ENCODE results near the gene SLC13A1.

SLC13A1 gene

DNA sequence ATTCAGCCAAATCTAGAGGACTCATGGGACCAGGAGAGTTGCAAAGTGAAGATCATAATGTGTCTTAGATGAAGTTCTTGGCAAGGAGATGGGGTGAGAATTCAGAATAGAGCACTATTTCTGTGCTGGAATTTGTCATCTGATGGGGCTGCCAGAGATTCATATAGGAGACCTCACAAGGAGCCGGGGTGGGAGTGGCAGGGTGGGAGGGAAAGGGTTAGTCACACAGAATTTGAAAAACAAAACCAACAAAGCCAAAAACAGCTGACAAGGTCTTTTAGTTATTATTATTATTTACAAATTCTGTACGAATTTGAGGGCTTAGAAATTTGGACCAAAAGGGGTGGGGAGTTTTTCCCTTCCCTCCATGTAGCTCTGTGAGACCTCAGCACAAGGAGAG, 1.7 kb downstream of the SLC13A1 start:
- TF ChIP-seq POLR2AphosphoS5 (IDR thresholded peaks at IDR 0.05; ENCODE audit: low read depth, low read length) (no peak), TAF1 (IDR thresholded peaks at IDR 0.05; ENCODE audit: borderline replicate concordance, insufficient read depth, low read length) (no peak), REST (IDR thresholded peaks at IDR 0.05; ENCODE audit: insufficient read depth in 1 of 2, low read depth in 2 of 2, low read length in 2 of 2) (no peak), FOXP2 (optimal IDR thresholded peaks at IDR 0.05; ENCODE audit: borderline replicate concordance, extremely low read depth, extremely low read length, insufficient read depth) (no peak), SIN3A (IDR thresholded peaks at IDR 0.05; ENCODE audit: borderline replicate concordance, insufficient read depth, low read length) (no peak)

DNA sequence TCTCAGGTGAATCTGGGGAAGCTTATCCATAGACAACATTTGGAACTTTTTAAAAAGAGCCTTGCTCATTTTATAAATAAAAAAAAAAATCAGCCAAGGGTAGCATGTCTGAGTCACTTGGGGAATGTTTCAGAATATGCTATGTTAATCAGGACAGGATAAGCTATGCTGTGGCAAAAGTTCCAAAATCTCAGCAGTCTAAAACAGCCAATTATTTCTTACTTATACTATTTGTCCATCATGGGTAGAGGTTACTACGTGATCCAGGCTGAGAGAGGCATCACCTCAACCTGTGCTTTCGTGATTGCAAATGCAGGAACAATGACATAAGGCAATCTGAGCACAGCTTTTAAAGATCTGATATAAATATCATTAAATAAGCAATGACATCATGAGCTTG, 6.5 kb downstream of the SLC13A1 start:
- TF ChIP-seq TAF1 (IDR thresholded peaks at IDR 0.05; ENCODE audit: borderline replicate concordance, insufficient read depth, low read length) (no peak), SIN3A (IDR thresholded peaks at IDR 0.05; ENCODE audit: borderline replicate concordance, insufficient read depth, low read length) (no peak), FOXP2 (optimal IDR thresholded peaks at IDR 0.05; ENCODE audit: borderline replicate concordance, extremely low read depth, extremely low read length, insufficient read depth) (no peak), POLR2AphosphoS5 (IDR thresholded peaks at IDR 0.05; ENCODE audit: low read depth, low read length) (no peak), REST (IDR thresholded peaks at IDR 0.05; ENCODE audit: insufficient read depth in 1 of 2, low read depth in 2 of 2, low read length in 2 of 2) (no peak)

- TF ChIP-seq POLR2AphosphoS5 (IDR thresholded peaks at IDR 0.05; ENCODE audit: low read depth, low read length) (no peak), SIN3A (IDR thresholded peaks at IDR 0.05; ENCODE audit: borderline replicate concordance, insufficient read depth, low read length) (no peak), TAF1 (IDR thresholded peaks at IDR 0.05; ENCODE audit: borderline replicate concordance, insufficient read depth, low read length) (no peak), FOXP2 (optimal IDR thresholded peaks at IDR 0.05; ENCODE audit: borderline replicate concordance, extremely low read depth, extremely low read length, insufficient read depth) (no peak), REST (IDR thresholded peaks at IDR 0.05; ENCODE audit: insufficient read depth in 1 of 2, low read depth in 2 of 2, low read length in 2 of 2) (no peak)
Measured at GRCh38 chr7:123191132-123191531, 8.6 kb downstream of the SLC13A1 start.

DNA sequence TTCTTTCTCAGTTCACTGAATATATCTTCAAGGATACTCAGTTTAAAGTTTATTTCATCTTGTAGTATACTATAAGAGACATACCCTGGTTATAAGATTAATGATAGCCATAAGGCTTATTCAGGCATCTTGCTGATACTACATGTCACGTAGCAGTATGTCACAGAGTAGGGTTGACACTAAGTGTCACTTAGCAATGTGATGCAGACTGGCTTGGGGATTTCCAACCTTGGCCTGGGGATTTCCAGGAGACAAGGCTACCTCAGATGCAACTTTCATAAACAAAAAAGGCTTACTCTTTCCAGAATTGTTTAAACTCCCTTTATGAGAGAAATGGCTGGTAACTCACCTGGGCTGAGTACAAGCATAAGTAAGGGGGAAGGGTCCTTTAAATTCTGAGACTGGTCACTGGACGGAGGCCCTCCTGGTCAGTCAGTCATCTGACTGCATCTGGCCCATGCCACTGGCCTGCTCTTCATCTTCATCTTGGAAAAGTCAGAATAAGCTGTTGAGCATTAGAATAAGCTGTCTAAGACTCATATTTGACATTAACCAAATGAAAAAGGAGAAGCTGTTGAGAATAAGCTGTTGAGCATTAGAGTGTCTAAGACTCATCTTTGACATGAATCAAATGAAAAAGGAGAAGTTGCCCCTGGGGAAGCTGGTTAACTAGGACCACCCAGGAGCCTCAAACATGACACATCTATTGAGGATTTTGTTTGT, 9.5 kb downstream of the SLC13A1 start:
- TF ChIP-seq FOXP2 (optimal IDR thresholded peaks at IDR 0.05; ENCODE audit: borderline replicate concordance, extremely low read depth, extremely low read length, insufficient read depth) (no peak), REST (IDR thresholded peaks at IDR 0.05; ENCODE audit: insufficient read depth in 1 of 2, low read depth in 2 of 2, low read length in 2 of 2) (no peak), POLR2AphosphoS5 (IDR thresholded peaks at IDR 0.05; ENCODE audit: low read depth, low read length) (no peak), TAF1 (IDR thresholded peaks at IDR 0.05; ENCODE audit: borderline replicate concordance, insufficient read depth, low read length) (no peak), SIN3A (IDR thresholded peaks at IDR 0.05; ENCODE audit: borderline replicate concordance, insufficient read depth, low read length) (no peak)

Data from PFSK-1 (cell line).